Epithelial cell of proximal tubule (primary cell): Measurements from ENCODE around the gene RAP1GAP. TPM values are rescaled to one million over a fixed set of nuclear protein-coding genes. Genes with fewer than 3 reads are reported as not detected.
"Not testable (repeated sequence)": the region's sequence is repeated elsewhere in the genome, so short reads cannot be mapped to it uniquely, and the experiment has no call there.

Source experiments
- DNase-seq: peaks from one replicate; pipeline ENCODE4 v3.0.0-alpha.2; 2011; ENCODE audit warnings: low read depth
- H3K4me3 ChIP-seq: 2 replicates; pipeline ENCODE4 v1.5.1; 2011; ENCODE audit warnings: low read depth, mild to moderate bottlenecking, low read length
- total RNA-seq: library from RNA; depleted of rRNA; stranded (reverse); fragments of >200 nt; gene quantifications from 2 replicates; pipeline ENCODE4 v1.2.3, GENCODE V29; 2015
- TF ChIP-seq, protein P1 (sequence below): conservative IDR thresholded peaks from 2 replicates; pipeline ENCODE4 v1.5.1; 2012; ENCODE audit warnings: low read depth, mild to moderate bottlenecking, low read length

Gene RAP1GAP
- total RNA-seq, 1 donor from 2014 or later, result 2.4 TPM

DNA sequence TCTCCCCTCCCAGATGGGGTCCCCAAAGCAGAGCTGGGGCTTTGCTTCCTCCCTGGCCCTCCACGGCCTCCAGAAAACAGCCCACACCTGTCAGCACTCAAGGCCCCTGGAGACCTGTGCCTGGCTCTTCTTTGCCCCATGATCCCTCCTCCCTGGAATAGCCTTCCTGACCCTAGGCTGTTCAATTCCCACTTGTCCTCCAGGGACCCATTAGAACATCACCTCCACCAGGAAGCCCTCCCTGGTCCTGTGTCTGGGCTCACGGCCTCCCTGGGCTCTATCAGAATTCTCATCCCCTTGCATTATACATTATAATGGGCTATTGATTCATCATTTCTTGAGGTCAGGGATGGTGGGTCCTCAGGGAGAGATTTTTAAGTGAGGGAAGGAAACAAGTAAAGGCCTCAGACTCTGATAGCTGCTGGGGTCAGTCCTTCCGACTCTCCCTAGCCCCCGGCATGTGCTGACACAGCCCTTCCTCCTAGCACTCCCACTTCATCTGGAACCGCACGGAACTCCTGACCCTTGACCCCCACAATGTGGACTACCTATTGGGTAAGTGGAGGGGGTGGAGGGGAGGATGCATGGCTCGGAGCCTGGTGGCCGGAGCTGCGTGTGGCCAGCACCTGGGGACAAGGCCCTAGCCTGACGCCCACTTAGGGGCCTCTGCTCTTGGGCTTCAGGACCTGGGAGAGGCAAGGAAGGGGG, 99.2 kb downstream of the RAP1GAP start:
- no peak for DNase-seq
- TF ChIP-seq, protein P1, sequence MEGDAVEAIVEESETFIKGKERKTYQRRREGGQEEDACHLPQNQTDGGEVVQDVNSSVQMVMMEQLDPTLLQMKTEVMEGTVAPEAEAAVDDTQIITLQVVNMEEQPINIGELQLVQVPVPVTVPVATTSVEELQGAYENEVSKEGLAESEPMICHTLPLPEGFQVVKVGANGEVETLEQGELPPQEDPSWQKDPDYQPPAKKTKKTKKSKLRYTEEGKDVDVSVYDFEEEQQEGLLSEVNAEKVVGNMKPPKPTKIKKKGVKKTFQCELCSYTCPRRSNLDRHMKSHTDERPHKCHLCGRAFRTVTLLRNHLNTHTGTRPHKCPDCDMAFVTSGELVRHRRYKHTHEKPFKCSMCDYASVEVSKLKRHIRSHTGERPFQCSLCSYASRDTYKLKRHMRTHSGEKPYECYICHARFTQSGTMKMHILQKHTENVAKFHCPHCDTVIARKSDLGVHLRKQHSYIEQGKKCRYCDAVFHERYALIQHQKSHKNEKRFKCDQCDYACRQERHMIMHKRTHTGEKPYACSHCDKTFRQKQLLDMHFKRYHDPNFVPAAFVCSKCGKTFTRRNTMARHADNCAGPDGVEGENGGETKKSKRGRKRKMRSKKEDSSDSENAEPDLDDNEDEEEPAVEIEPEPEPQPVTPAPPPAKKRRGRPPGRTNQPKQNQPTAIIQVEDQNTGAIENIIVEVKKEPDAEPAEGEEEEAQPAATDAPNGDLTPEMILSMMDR, result no peak
- H3K4me3 ChIP-seq, result no peak overlapping the region

DNA sequence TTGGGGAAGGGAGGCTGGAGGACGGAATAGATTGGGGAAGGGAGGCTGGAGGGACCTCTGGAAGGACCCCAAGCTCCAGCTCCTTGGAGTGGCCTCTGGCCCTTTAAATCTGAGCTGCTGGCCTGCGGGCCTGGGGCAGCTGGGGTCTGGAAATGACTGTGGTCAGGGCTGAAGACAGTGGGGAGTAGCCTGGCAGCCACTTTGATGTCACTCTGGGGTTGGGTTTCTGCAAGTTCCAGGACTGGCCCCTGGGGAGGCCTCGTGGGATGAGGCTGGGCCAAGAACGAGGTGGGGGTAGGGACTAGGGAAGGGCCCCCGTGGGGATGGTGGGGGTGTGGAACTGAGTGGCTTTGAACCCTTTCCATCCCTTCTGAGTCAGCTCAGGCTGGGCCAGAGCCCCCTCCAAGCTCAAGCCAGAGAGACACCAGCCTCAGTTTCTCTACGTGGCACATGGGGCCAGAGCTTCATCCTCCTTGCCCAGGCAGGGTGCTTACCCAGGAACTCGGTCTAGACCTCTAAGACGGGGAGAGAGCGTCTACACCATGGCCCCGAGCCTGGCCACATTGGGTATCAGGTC, 100.3 kb downstream of the RAP1GAP start:
- DNase-seq, result no peak
- H3K4me3 ChIP-seq, result no peak overlapping the region
- TF ChIP-seq, protein P1, result no peak

DNA sequence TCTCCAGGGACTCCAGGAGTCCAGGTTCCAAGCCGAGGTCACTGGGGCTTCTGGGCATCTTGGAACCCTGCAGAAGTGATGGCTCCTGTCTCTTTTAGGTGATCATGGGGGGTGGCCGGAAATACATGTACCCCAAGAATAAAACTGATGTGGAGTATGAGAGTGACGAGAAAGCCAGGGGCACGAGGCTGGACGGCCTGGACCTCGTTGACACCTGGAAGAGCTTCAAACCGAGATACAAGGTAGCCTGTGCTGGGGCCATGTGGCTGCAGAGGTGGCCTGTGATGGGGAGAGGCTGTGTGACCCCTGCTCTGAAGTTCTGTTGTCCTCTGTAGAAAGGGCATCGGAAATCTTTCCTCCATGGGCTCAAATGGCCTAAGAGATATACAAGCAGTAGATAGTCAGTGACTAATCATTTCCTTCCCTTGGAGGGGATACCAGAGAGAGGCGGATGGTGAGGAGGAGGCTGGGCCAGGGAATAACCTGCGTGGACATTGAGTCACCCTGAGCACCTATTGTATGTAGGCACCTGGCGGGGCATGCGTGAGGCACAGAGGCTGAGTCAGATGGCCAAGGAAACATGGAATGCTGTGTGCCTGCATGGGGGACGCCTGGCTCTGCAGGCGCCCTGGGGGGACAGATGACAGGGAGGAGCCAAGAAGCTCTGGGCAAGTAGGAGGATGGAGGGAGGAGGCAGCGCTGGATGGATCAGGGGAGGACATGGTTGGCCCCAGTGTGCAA, 101.0 kb downstream of the RAP1GAP start:
- H3K4me3 ChIP-seq, result no peak overlapping the region
- TF ChIP-seq, protein P1, result no peak
- no peak for DNase-seq

DNA sequence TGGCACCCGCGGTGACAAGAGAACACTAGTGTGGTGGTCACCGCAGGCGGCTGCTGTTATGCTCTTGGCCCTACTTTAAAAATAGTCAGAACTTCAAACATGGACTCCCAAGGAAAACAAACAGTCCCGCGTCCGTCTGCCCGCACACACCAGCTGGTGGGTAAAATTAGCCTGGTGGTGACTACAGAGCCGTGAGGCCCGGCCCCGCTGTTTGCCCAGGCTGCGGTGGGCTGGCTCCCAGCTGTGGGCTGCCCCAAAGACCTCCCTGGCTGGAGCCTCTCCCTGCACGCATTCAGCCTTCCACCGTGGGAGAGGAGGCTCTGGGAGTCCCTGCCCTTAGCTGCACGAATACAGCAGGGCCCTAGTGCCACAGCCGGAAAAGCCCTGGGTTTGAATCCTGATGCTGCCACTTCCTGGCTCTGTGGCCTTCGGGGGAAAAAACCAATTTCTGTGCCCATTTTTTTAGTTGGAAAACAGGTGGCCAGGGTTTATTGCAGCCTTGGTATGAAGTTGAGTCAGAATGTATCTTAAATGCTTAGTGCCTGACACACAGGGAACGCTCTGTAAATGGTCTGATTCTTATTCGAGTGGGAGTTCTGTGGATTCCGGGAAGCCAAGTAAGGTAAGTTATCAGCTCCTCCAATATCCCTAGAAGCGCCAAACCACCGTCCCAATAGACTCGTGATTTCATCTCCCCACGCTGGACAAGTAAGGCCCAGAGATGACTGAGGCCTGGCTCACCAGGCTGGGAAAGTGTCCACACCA, 101.7 kb downstream of the RAP1GAP start:
- no peak for DNase-seq
- TF ChIP-seq, protein P1, result no peak
- no peak overlapping the region for H3K4me3 ChIP-seq

DNA sequence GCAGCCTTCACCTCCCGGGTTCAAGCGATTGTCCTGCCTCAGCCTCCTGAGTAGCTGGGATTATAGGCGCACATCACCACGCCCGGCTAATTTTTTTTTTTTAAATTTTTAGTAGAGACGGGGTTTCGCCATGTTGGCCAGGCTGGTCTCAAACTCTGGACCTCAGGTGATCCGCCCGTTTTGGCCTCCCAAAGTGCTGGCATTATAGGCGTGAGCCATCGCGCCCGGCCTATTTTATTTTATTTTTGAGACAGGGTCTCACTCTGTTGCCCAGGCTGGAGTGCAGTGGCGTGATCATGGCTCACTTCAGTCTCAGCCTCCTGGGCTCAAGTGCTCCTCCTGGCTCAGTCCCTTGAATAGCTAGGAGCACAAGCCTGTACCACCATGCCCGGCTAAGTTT, 102.8 kb downstream of the RAP1GAP start:
- not testable (repeated sequence) for H3K4me3 ChIP-seq, DNase-seq

DNA sequence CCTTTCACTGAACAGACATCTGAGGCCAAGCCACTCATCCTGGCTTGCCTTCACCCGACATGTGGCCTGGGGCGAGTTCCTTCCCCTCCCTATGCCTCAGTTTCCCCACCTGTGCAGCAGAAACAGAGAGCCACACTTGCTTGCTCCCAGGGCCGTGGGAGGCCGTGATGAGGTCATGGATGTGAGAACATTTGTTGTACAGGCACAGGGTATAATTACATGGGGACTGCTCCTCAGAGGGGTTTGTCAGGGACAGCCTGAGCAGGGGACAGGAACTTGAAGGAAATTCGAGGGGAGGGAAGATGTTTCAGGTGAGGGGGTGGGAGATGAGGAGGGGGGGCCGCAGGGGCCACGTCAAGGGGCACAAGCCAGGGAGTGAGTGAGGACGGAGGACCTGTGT, 103.9 kb downstream of the RAP1GAP start:
- TF ChIP-seq, protein P1, result no peak
- H3K4me3 ChIP-seq, result no peak overlapping the region
- DNase-seq, result no peak
